Neuron (in vitro differentiated cells): ENCODE data around the gene FPR3.
"Not testable (repeated sequence)": the region's sequence is repeated elsewhere in the genome, so short reads cannot be mapped to it uniquely, and the experiment has no call there.

ENCODE experiments used
- H2AFZ ChIP-seq: one replicate; pipeline ENCODE4 v1.6.1; 2013; ENCODE audit warnings: low read depth, mild to moderate bottlenecking, inconsistent platforms, low read length, moderate library complexity
- H3K27me3 ChIP-seq: one replicate; pipeline ENCODE4 v1.6.1; 2013; ENCODE audit warnings: low read length; ENCODE audit not compliant: insufficient read depth
- H3K36me3 ChIP-seq: one replicate; pipeline ENCODE4 v1.6.1; 2013; ENCODE audit warnings: low read length; ENCODE audit not compliant: insufficient read depth
- H3K4me1 ChIP-seq: one replicate; pipeline ENCODE4 v1.6.1; 2013; ENCODE audit warnings: low read length; ENCODE audit not compliant: insufficient read depth
- H3K4me3 ChIP-seq: 2 replicates; pipeline ENCODE4 v1.5.1; 2013; ENCODE audit warnings: mild to moderate bottlenecking, low read length, moderate library complexity
- H3K9me3 ChIP-seq: one replicate; pipeline ENCODE4 v1.6.1; 2013; ENCODE audit warnings: low read length

The FPR3 gene

DNA sequence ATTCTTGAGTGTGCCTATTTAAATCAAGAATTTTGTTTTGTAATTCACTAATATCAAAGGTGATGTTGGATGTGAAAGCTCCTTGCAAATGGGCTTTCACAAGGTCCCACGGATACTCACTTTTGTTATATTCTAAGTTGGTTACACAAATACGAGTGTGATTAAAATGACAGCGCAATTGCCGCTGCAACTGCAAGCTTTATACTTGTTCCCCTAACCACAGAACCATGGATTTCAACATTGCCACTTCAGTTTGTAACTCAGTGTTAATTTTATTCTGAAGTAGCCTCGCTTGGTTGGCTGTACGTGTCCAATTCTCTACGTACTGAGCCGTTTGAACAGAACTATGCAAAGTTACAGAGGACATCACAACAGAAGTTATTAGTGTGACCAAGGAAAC is 10.4 kb downstream of the FPR3 start:
- H3K9me3 ChIP-seq, H3K27me3 ChIP-seq, H3K36me3 ChIP-seq, H2AFZ ChIP-seq, H3K4me3 ChIP-seq: not testable (repeated sequence)
- H3K4me1 ChIP-seq = peaks cover 14% of the 10 kb centered on the region

DNA sequence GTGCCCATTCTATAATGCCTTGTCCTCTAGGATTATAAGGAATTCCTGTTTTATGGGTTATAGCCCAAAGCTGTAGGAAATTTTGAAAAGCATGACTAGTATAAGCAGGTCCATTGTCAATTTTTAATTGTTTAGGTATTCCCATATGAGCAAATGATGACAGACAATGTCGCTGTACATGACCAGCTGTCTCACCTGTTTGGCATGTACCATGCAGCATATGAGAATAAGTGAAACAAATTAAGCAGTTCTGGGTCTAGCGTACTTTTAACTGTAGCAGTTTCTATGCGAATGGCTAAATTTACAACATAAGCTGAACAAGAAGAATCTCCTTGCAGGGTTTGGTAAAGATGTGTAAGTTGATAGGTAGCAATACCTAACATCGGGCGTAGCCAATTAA is 11.6 kb downstream of the FPR3 start:
- Histone ChIP-seq H2AFZ (peak overlapping the region; percentile 8), H3K4me1 (peaks cover 14% of the 10 kb centered on the region)
- not testable (repeated sequence) for H3K4me3 ChIP-seq, H3K36me3 ChIP-seq, H3K27me3 ChIP-seq, H3K9me3 ChIP-seq

DNA sequence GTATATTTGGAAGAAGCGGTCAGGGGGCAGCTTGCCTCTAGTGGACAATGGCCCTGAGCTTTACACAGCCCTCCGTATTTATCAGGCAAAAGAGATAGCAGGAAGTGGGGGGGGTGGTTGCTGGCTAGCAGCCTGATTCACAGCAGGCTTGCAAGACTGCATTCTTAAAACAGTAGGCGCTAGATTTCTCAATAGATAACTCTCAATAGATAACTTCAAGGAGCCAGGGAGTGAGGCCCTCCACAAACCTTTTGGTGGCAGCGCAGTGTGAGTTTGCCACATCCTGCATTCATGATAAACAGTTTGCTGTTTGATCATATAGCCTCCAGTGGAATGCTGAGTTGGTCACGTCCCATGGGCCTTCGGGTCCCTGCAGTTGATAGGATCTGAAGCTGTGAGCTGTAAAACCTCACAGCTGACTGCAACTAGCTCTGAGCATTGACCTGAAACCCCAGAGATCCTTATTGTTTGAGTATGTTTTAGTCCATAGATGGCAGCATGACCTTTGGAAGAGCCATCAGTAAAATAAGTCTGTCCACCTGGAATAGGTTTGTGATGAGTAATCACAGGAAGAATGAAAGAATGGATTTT is 12.2 kb downstream of the FPR3 start:
- no peaks in the 10 kb centered on the region for H3K27me3 ChIP-seq
- peak overlapping the region; percentile 8 for H2AFZ ChIP-seq
- no peaks in the 10 kb centered on the region for H3K36me3 ChIP-seq
- H3K9me3 ChIP-seq = no peaks in the 10 kb centered on the region
- H3K4me3 ChIP-seq = no peak overlapping the region
- peaks cover 14% of the 10 kb centered on the region for H3K4me1 ChIP-seq

DNA sequence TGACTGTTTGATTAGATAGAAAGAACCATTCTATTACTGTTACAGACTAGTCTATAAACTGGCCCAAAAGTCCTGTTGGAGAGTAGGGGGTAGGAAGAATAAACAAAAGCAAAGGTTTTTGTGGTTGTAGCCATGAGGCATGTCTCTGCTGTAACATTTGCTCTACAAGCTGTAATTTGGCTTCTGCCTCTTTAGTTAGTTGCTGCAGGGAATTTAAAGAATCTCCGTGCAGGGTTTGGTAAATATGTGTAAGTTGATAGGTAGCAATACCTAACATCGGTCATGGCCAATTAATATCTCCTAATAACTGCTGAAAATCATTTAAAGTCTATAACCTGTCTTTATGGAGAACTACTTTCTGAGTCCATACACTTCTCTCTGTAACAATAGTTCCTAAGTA is 13.0 kb downstream of the FPR3 start:
- Histone ChIP-seq H3K27me3 (no peaks in the 10 kb centered on the region), H2AFZ (no peak overlapping the region), H3K4me3 (no peak overlapping the region), H3K9me3 (no peaks in the 10 kb centered on the region), H3K4me1 (peaks cover 14% of the 10 kb centered on the region), H3K36me3 (no peaks in the 10 kb centered on the region)

DNA sequence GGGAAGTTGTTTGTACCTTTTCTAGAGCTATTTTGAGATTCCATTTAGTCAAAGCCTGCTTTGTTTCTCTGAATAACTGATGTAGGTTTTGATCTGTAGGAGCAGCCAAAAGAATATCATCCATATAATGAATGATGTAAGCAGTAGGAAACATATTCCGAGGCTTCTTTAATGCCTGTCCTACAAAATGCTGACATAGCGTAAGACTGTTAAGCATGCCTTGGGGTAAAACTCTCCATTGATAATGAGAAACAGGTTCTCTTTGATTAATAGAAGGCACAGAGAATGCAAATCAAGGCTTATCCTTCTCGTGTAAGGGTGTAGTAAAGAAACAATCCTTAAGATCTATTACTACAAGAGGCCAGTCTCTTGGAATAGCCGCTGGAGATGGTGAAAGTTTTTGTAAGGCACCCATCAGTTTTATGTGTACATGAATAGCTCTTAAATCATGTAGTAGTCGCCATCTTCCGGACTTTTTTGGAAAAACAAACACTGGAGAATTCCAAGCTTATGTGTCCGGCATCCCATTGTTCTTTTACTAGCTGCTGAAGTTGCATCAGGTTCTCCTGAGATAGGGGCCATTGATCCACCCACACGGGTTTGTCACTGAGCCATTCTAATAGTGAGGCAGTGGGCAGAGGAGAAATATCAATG is 13.5 kb downstream of the FPR3 start:
- no peak overlapping the region for H2AFZ ChIP-seq
- H3K4me3 ChIP-seq = no peak overlapping the region
- H3K27me3 ChIP-seq = no peaks in the 10 kb centered on the region
- H3K9me3 ChIP-seq = no peaks in the 10 kb centered on the region
- no peaks in the 10 kb centered on the region for H3K36me3 ChIP-seq
- H3K4me1 ChIP-seq = peaks cover 14% of the 10 kb centered on the region

DNA sequence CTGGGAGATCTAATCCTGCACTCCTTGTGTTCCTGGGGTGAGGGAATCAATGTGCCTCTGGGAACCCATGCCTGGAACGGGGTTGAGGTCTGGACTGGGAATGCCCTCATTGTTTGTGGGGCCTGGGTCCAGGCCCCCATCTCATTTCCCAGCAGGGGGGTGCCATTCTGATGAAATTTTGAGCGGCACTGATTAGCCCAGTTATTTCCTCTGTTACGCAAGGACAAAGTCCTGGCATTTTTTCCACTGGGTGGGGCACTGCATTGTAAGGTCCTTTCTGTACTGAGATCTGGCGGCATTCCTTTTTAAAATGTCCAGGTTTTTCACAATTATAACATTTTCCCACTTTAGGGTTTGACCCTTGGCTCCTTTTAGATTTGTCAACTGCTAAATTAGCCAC is 14.8 kb downstream of the FPR3 start:
- Histone ChIP-seq H3K4me3 (no peak overlapping the region), H3K4me1 (peaks cover 14% of the 10 kb centered on the region)

DNA sequence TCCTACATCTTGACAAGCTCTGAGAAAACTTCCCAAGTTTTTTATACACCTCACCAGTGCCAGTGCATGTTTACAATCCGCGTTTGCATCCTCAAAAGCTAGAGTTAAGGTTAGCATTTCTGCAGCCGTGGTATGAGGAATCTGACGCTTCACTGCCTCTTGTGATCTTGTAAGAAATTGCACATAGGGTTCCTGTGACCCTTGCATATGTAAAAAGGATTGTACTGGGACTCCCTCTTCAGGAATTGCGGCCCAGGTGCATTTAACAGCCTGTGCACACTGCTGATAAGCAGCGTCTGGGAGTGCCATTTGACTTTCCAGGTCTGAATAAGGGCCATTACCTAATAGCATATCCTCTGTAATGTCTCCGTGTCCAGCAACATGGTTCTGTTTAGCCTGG is 15.3 kb downstream of the FPR3 start:
- Histone ChIP-seq H3K4me3 (no peak overlapping the region), H3K36me3 (no peaks in the 10 kb centered on the region), H3K27me3 (no peaks in the 10 kb centered on the region), H3K4me1 (peaks cover 14% of the 10 kb centered on the region), H2AFZ (no peak overlapping the region), H3K9me3 (no peaks in the 10 kb centered on the region)

More for the DNA sequence above, 14.8 kb downstream of the FPR3 start:
- Histone ChIP-seq H3K36me3 (no peaks in the 10 kb centered on the region), H3K27me3 (no peaks in the 10 kb centered on the region), H3K9me3 (no peaks in the 10 kb centered on the region), H2AFZ (no peak overlapping the region)

DNA sequence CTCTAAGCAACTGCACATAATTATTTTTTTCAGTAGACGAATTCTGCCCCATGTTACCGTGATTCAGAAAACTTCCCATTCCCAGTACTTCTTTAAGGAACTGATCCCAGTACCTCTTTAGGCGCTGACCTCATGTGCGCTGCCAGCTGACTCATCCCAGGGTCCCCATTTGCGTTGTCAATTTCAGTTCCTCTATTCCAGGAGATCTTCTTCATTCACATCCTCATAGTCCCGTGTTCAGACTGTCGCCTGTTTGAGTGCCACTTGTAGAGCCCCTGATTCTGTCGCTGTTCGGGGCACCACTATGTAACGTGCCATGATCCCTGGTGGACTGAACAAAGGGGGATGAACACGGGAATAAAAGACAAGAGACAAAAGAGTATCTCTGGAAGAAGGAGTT is 16.4 kb downstream of the FPR3 start:
- Histone ChIP-seq H3K36me3 (no peaks in the 10 kb centered on the region), H3K27me3 (no peaks in the 10 kb centered on the region), H3K4me3 (no peak overlapping the region), H2AFZ (no peak overlapping the region), H3K4me1 (peaks cover 14% of the 10 kb centered on the region), H3K9me3 (no peaks in the 10 kb centered on the region)

DNA sequence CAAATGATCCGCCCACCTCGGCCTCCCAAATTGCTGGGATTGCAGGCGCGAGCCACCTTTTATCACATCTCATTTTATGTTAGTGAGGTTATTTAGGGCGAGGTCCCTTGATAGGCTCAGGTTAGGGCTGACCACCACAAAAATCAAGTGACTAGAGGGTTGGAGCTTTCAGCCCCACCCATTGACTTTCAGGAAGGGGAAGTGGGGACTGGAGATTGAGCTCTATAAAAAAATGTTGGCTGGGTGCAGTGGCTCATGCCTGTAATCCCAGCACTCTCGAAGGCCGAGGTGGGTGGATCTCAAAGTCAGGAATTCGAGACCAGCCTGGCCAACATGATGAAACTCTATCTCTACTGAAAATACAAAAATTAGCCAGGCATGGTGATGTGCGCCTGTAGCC is 20.1 kb downstream of the FPR3 start:
- Histone ChIP-seq H3K4me1 (no peaks in the 10 kb centered on the region), H3K9me3 (no peaks in the 10 kb centered on the region), H3K27me3 (no peaks in the 10 kb centered on the region), H2AFZ (no peak overlapping the region), H3K4me3 (no peak overlapping the region), H3K36me3 (no peaks in the 10 kb centered on the region)

DNA sequence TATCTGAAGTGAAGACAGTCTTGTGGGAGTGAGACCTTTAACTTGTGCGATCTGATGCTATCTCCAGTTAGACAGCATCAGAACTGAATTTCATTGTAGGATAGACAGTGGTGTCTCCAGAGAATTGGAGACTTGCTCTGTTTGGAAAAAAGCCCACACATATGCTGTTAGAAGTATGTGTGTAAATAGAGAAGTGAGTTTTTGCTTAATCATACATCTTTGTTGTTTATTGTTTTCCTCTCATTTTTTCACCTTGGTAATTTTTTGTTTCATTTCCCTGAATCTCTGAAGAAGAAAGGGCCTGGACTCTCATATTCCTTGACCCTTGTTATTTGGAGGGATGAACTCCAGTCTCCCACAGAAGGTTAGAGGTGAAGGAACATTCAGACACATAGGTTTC is 21.8 kb downstream of the FPR3 start:
- Histone ChIP-seq H3K27me3 (no peaks in the 10 kb centered on the region), H3K36me3 (no peaks in the 10 kb centered on the region), H3K9me3 (no peaks in the 10 kb centered on the region), H2AFZ (no peak overlapping the region), H3K4me1 (no peaks in the 10 kb centered on the region), H3K4me3 (no peak overlapping the region)

DNA sequence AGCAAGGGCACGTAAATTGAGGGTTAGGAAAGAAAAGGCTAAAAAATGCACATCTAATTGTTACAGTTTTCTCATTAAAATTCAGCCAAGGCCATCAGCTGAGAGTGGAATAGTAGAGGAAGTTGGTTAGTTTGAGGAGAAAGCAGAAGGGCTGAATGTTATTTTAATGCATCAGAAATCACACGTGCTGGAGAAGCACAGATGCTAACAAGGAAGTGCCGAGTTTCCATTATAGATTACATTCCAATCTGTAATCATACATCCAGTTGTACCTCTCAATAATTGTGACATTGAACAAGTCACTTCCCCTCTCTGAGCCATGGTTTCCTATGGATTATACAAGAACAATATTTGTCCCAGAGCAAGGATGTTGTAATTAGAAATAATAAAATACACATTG is 25.1 kb downstream of the FPR3 start:
- Histone ChIP-seq H2AFZ (no peak overlapping the region), H3K27me3 (no peaks in the 10 kb centered on the region), H3K4me3 (no peak overlapping the region), H3K4me1 (no peaks in the 10 kb centered on the region), H3K36me3 (no peaks in the 10 kb centered on the region), H3K9me3 (no peaks in the 10 kb centered on the region)

DNA sequence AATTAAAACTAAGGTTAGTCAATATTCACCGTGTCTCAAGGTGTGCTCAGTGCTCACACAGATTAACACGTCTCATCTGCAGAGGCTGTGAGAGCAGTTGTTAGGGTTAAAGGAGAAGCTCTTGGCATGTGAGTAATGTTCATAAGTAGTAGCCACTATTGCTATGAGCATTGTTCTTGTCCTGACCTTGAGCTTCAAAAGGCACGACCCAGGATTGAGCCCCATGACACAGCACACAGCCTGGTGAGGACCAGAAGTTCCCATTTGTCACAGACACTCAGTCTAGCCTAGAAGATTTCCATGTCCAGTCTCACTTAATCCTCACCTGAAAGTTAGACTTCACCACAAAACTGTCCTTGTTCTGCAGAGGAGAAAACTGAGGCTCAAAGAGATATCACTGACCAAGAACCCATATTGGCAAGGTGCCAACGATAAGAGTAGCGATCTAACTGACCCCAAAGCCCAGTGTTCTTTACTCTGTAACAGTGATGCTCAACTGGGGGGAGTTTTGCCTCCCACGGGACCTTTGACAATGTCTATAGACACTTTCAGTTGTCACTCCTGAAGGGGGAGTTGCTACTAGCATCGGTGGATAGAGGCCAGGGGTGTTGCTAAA is 26.0 kb downstream of the FPR3 start:
- no peaks in the 10 kb centered on the region for H3K9me3 ChIP-seq
- no peaks in the 10 kb centered on the region for H3K27me3 ChIP-seq
- no peak overlapping the region for H3K4me3 ChIP-seq
- no peaks in the 10 kb centered on the region for H3K4me1 ChIP-seq
- H2AFZ ChIP-seq = no peak overlapping the region
- no peaks in the 10 kb centered on the region for H3K36me3 ChIP-seq

DNA sequence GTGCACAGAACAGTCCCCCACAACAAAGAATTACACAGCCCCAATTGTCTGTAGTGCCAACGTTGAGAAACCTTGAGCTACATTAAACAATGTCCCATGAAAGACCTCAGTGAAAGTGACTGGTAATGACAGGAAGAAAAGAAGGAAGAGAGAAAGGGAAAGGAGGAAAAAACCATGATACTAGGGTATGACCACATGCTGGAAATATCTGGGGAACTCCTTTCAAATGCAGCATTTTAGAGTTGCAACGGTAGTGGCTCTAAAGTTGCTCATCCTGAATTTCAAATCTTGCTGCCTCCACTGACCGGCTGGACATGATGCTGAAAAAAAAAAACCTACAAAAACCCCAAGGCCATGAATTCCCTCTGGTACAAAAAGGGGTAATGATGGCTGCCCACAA is 26.5 kb downstream of the FPR3 start:
- H3K9me3 ChIP-seq = no peaks in the 10 kb centered on the region
- H2AFZ ChIP-seq = no peak overlapping the region
- H3K36me3 ChIP-seq = no peaks in the 10 kb centered on the region
- H3K27me3 ChIP-seq = no peaks in the 10 kb centered on the region
- H3K4me1 ChIP-seq = no peaks in the 10 kb centered on the region
- no peak overlapping the region for H3K4me3 ChIP-seq

DNA sequence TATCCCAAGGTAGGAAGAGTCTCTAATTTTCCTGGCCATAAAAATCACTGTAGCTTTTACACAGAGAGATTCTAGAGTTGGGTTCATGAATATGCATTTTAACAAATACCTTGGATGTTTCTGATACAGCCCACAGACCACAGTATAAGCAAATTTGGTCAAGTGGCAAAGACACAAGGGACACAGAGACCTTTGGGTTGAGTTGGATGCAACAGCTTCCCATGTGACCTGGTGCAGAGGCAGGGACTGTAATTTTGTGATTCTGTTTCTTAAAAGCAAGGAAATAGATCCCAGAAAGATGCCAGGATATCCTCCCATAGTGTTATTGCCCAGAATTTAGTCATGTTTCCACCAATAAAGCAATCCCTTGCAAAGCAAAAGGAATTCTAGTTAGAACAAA is 27.0 kb downstream of the FPR3 start:
- no peaks in the 10 kb centered on the region for H3K4me1 ChIP-seq
- no peak overlapping the region for H3K4me3 ChIP-seq
- H3K36me3 ChIP-seq = no peaks in the 10 kb centered on the region
- no peak overlapping the region for H2AFZ ChIP-seq
- H3K9me3 ChIP-seq = peaks cover 2% of the 10 kb centered on the region
- no peaks in the 10 kb centered on the region for H3K27me3 ChIP-seq
